ENCODE data around the gene ZNF652. TPM values are rescaled to one million over a fixed set of nuclear protein-coding genes. Genes with fewer than 3 reads are reported as not detected.

ZNF652 gene
- polyA plus RNA-seq, 1 donor (not counting 4 experiments of a cell fraction or from before 2014, with no cell fraction given), result 8.9 TPM

DNA sequence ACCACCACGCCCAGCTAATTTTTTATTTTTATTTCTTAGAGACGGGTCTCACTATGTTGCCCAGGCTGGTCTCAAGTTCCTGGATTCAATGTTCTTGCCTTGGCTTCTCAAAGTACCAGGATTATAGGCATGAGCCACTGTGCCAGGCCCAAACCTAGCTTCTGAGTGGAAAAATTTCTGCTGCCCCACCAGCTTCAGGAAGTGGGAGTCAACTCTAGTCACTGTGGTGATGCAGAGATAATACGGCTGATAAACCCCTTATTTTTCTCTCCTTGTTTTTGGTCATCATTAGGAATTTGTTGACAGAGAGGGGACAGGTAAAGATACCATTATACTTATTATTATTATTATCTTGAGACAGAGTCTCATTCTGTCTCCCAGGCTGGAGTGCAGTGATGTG lies 103.7 kb downstream of the ZNF652 start:
- Histone ChIP-seq H3K9me1 (ENCODE audit: control insufficient read depth, extremely low read depth, insufficient read depth, low read length) (no peaks in the 10 kb centered on the region), H3K36me3 (ENCODE audit: control insufficient read depth in 2 of 2, extremely low read depth in 1 of 2, insufficient read depth in 2 of 2, low read length in 2 of 2) (no peaks in the 10 kb centered on the region), H2AFZ (ENCODE audit: control insufficient read depth, low read length) (no peak overlapping the region), H3K79me2 (ENCODE audit: control insufficient read depth, insufficient read depth, low read length) (no peaks in the 10 kb centered on the region), H3K9me3 (ENCODE audit: control insufficient read depth, low read depth, low read length) (no peaks in the 10 kb centered on the region), H3K27me3 (ENCODE audit: control insufficient read depth, extremely low read depth, insufficient read depth, low read length) (no peaks in the 10 kb centered on the region), H3K4me3 (ENCODE audit: control insufficient read depth in 2 of 3, extremely low read depth in 1 of 3, insufficient read depth in 2 of 3, low read depth in 1 of 3, low read length in 3 of 3) (no peak overlapping the region), H4K20me1 (ENCODE audit: control insufficient read depth, extremely low read depth, insufficient read depth, low read length) (no peaks in the 10 kb centered on the region), H3K9ac (ENCODE audit: control insufficient read depth, extremely low read depth, insufficient read depth, low read length) (no peak overlapping the region), H3K4me2 (ENCODE audit: control insufficient read depth, extremely low read depth, insufficient read depth, low read depth, low read length) (no peak overlapping the region), H3K27ac (ENCODE audit: control insufficient read depth, insufficient read depth, low read length) (no peak overlapping the region), H3K4me1 (ENCODE audit: control insufficient read depth, extremely low read depth, insufficient read depth, low read length) (peaks cover 5% of the 10 kb centered on the region)
- DNase-seq (ENCODE audit: low read depth, low spot score) (no peak), FAIRE-seq (no peak)
- dilution Hi-C loops (cut with MboI; ENCODE audit: extremely low pct_ligation_motif_present, low sequenced_read_pairs), result no loop called here
- TF ChIP-seq, protein P1, sequence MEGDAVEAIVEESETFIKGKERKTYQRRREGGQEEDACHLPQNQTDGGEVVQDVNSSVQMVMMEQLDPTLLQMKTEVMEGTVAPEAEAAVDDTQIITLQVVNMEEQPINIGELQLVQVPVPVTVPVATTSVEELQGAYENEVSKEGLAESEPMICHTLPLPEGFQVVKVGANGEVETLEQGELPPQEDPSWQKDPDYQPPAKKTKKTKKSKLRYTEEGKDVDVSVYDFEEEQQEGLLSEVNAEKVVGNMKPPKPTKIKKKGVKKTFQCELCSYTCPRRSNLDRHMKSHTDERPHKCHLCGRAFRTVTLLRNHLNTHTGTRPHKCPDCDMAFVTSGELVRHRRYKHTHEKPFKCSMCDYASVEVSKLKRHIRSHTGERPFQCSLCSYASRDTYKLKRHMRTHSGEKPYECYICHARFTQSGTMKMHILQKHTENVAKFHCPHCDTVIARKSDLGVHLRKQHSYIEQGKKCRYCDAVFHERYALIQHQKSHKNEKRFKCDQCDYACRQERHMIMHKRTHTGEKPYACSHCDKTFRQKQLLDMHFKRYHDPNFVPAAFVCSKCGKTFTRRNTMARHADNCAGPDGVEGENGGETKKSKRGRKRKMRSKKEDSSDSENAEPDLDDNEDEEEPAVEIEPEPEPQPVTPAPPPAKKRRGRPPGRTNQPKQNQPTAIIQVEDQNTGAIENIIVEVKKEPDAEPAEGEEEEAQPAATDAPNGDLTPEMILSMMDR (optimal IDR thresholded peaks at IDR 0.05 in 1 of 3, IDR thresholded peaks at IDR 0.05 in 1 of 3, conservative IDR thresholded peaks at IDR 0.05 in 1 of 3; ENCODE audit: extremely low read depth in 1 of 3, insufficient read depth in 2 of 3, low read length in 3 of 3), result no peak
- no peak for TF ChIP-seq EZH2 (IDR thresholded peaks at IDR 0.05; ENCODE audit: low read length)

DNA sequence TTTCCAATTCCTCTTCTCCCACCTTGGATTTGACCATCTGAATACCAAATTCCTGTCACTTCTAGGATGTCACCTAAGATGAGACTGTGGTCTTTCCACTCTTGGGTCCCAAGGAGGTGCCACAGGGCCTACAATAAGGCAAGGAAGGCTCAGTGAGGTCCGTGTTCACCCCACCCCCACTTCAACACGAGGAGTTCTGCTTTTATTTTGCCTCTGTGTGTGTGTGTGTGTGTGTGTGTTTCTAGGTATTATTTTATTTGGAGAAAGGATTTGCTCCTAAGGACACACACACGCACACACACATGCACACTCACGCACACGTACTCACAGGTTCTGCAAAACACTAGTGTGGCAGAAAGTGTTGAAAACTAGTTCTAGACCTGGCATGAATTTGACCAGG lies 106.9 kb downstream of the ZNF652 start:
- no peaks in the 10 kb centered on the region for H3K79me2 ChIP-seq (ENCODE audit: control insufficient read depth, insufficient read depth, low read length)
- no peaks in the 10 kb centered on the region for H3K9me3 ChIP-seq (ENCODE audit: control insufficient read depth, low read depth, low read length)
- H3K9ac ChIP-seq (ENCODE audit: control insufficient read depth, extremely low read depth, insufficient read depth, low read length), result no peak overlapping the region
- H3K36me3 ChIP-seq (ENCODE audit: control insufficient read depth in 2 of 2, extremely low read depth in 1 of 2, insufficient read depth in 2 of 2, low read length in 2 of 2), result no peaks in the 10 kb centered on the region
- no peak overlapping the region for H2AFZ ChIP-seq (ENCODE audit: control insufficient read depth, low read length)
- dilution Hi-C loops (cut with MboI; ENCODE audit: extremely low pct_ligation_motif_present, low sequenced_read_pairs), result no loop called here
- no peak overlapping the region for H3K27ac ChIP-seq (ENCODE audit: control insufficient read depth, insufficient read depth, low read length)
- no peaks in the 10 kb centered on the region for H3K27me3 ChIP-seq (ENCODE audit: control insufficient read depth, extremely low read depth, insufficient read depth, low read length)
- no peaks in the 10 kb centered on the region for H4K20me1 ChIP-seq (ENCODE audit: control insufficient read depth, extremely low read depth, insufficient read depth, low read length)
- peaks cover 5% of the 10 kb centered on the region for H3K4me1 ChIP-seq (ENCODE audit: control insufficient read depth, extremely low read depth, insufficient read depth, low read length)
- no peak overlapping the region for H3K4me2 ChIP-seq (ENCODE audit: control insufficient read depth, extremely low read depth, insufficient read depth, low read depth, low read length)
- DNase-seq (ENCODE audit: low read depth, low spot score) (no peak), FAIRE-seq (no peak)
- H3K4me3 ChIP-seq (ENCODE audit: control insufficient read depth in 2 of 3, extremely low read depth in 1 of 3, insufficient read depth in 2 of 3, low read depth in 1 of 3, low read length in 3 of 3), result no peak overlapping the region
- TF ChIP-seq, protein P1 (optimal IDR thresholded peaks at IDR 0.05 in 1 of 3, IDR thresholded peaks at IDR 0.05 in 1 of 3, conservative IDR thresholded peaks at IDR 0.05 in 1 of 3; ENCODE audit: extremely low read depth in 1 of 3, insufficient read depth in 2 of 3, low read length in 3 of 3), result no peak
- no peak for TF ChIP-seq EZH2 (IDR thresholded peaks at IDR 0.05; ENCODE audit: low read length)
- no peaks in the 10 kb centered on the region for H3K9me1 ChIP-seq (ENCODE audit: control insufficient read depth, extremely low read depth, insufficient read depth, low read length)
